Measurements from ENCODE around the gene KIAA0753. TPM values are rescaled to one million over a fixed set of nuclear protein-coding genes. Genes with fewer than 3 reads are reported as not detected.

The KIAA0753 gene
- total RNA-seq, 1 donor from 2014 or later, result 14.5 TPM

DNA sequence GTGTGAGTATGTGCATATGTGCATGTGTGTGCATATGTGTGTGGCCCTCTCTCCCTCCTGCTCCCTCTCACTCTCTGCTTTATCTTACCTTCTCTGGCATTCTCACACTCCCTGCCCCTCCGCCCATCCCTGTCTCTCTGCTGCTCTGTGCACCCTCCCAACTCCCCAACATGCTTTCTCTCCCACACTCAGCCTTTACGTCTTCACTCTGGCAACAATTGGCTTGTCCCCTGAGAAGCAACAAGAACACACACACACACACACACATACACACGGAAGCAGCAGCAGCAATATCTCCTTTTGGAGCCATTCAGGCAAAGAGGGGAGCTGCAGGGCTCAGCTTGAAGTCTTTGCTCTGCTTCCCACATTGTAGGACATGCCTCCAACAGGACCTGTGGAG, 112.0 kb downstream of the KIAA0753 start:
- DNase-seq (ENCODE audit: low spot score), result peak; percentile 24
- H3K36me3 Mint-ChIP-seq (ENCODE audit: low read depth), result peaks cover 2% of the 10 kb centered on the region
- peaks cover 6% of the 10 kb centered on the region for H3K4me1 Mint-ChIP-seq (ENCODE audit: low read depth)
- H3K9me3 Mint-ChIP-seq (ENCODE audit: low read depth), result no peaks in the 10 kb centered on the region
- H3K27me3 Mint-ChIP-seq (ENCODE audit: low read depth), result peaks cover 7% of the 10 kb centered on the region
- H3K27ac Mint-ChIP-seq (ENCODE audit: unreplicated experiment), result no peak overlapping the region
- TF ChIP-seq, protein P1, sequence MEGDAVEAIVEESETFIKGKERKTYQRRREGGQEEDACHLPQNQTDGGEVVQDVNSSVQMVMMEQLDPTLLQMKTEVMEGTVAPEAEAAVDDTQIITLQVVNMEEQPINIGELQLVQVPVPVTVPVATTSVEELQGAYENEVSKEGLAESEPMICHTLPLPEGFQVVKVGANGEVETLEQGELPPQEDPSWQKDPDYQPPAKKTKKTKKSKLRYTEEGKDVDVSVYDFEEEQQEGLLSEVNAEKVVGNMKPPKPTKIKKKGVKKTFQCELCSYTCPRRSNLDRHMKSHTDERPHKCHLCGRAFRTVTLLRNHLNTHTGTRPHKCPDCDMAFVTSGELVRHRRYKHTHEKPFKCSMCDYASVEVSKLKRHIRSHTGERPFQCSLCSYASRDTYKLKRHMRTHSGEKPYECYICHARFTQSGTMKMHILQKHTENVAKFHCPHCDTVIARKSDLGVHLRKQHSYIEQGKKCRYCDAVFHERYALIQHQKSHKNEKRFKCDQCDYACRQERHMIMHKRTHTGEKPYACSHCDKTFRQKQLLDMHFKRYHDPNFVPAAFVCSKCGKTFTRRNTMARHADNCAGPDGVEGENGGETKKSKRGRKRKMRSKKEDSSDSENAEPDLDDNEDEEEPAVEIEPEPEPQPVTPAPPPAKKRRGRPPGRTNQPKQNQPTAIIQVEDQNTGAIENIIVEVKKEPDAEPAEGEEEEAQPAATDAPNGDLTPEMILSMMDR (IDR thresholded peaks at IDR 0.05), result no peak
- H3K4me3 Mint-ChIP-seq (ENCODE audit: unreplicated experiment), result no peak overlapping the region

Small RNA genes lying within 50 kb of the gene (microRNA-seq; reads per million reads assigned to microRNA genes)
- not detected for gene MIR4520-1 (ENCODE audit: borderline number of aligned reads)
- not detected for gene MIR4520-2 (ENCODE audit: borderline number of aligned reads)

Other genes starting within 250 kb of the KIAA0753 start
- not detected in 3 replicates for gene AIPL1, start 205.6 kb downstream of the KIAA0753 start, total RNA-seq
- gene PIMREG, start 196.3 kb downstream of the KIAA0753 start, total RNA-seq, result 5.2 to 7.4 TPM (median 7.0 TPM) in 3 replicates
- gene PITPNM3, start 84.2 kb downstream of the KIAA0753 start, total RNA-seq, result 5.3 to 5.7 TPM (median 5.5 TPM) in 3 replicates
- gene TXNDC17, start 349 bp upstream of the KIAA0753 start, total RNA-seq, result 71.5 to 76.2 TPM (median 76.1 TPM) in 3 replicates
- gene MED31, start 10.9 kb upstream of the KIAA0753 start, total RNA-seq, result 12.9 to 24.2 TPM (median 14.5 TPM) in 3 replicates
- gene C17orf100, start 11.1 kb upstream of the KIAA0753 start, total RNA-seq, result 2.0 to 3.0 TPM (median 2.9 TPM) in 3 replicates
- gene SLC13A5, start 72.7 kb upstream of the KIAA0753 start, total RNA-seq, result 1.1 to 1.5 TPM in 2 of 3 replicates, not detected in the other
- gene XAF1, start 115.3 kb upstream of the KIAA0753 start, total RNA-seq, result 0.36 to 0.40 TPM in 2 of 3 replicates, not detected in the other
- not detected in 3 replicates for gene FBXO39, start 135.5 kb upstream of the KIAA0753 start, total RNA-seq
- gene TEKT1, start 191.0 kb upstream of the KIAA0753 start, total RNA-seq, result not detected in 3 replicates